ENCODE data around the gene IGHMBP2. TPM values are rescaled to one million over a fixed set of nuclear protein-coding genes. Genes with fewer than 3 reads are reported as not detected.

Gene IGHMBP2
- polyA plus RNA-seq (2013, experiment 1 of 2): 7.8 TPM
- polyA plus RNA-seq (2013, experiment 2 of 2): 7.6 TPM

- Histone ChIP-seq H2BK5ac (ENCODE audit: low read length) (peak within 1 kb of the TSS; percentile 94), H2BK15ac (ENCODE audit: low read length) (peak within 1 kb of the TSS; percentile 51), H4K8ac (ENCODE audit: low read depth, low read length) (peak within 1 kb of the TSS; percentile 6), H3K4me2 (ENCODE audit: insufficient read depth, low read length, poor library complexity, severe bottlenecking) (peak within 1 kb of the TSS; percentile 96), H3K27ac (replicated peaks; ENCODE audit: low read length) (peak within 1 kb of the TSS; percentile 40), H4K91ac (ENCODE audit: low read depth, low read length, poor library complexity) (no peak within 1 kb of the TSS), H3K23ac (ENCODE audit: low read depth, low read length, poor library complexity) (peak within 1 kb of the TSS; percentile 94), H3K36me3 (replicated peaks in 1 of 2; ENCODE audit: control insufficient read depth in 2 of 2, insufficient read depth in 2 of 2, low read length in 2 of 2) (peaks cover 14 to 44% of the 10 kb centered on the region in 2 donors), H3K79me1 (ENCODE audit: low read depth, low read length) (peaks cover 15% of the 10 kb centered on the region), H3K9me3 (replicated peaks in 1 of 2; ENCODE audit: control insufficient read depth in 2 of 2, insufficient read depth in 1 of 2, low read depth in 1 of 2, low read length in 2 of 2) (no peaks in the 10 kb centered on the region), H2AK5ac (ENCODE audit: low read depth, low read length) (peak within 1 kb of the TSS; percentile 25), H2BK120ac (ENCODE audit: low read depth, low read length) (peak within 1 kb of the TSS; percentile 37), H3K27me3 (ENCODE audit: control insufficient read depth in 3 of 3, insufficient read depth in 3 of 3, low read depth in 1 of 3, low read length in 3 of 3) (no peaks in the 10 kb centered on the region), H2AFZ (ENCODE audit: low read length) (peak within 1 kb of the TSS; percentile 93), H3K4ac (ENCODE audit: low read length) (no peak within 1 kb of the TSS), H3K4me1 (ENCODE audit: control insufficient read depth in 2 of 2, insufficient read depth in 1 of 2, low read depth in 1 of 2, low read length in 2 of 2) (peaks cover 4 to 7% of the 10 kb centered on the region in 2 donors), H2BK12ac (ENCODE audit: low read length) (peak within 1 kb of the TSS; percentile 30), H3K4me3 (ENCODE audit: low read length in 2 of 2) (peak within 1 kb of the TSS; percentile 96 to 97), H3K9ac (ENCODE audit: low read depth, low read length, poor library complexity) (peak within 1 kb of the TSS; percentile 99), H3K18ac (ENCODE audit: low read length) (peak within 1 kb of the TSS; percentile 98), H3K14ac (ENCODE audit: low read length) (peak within 1 kb of the TSS; percentile 97)
- no CpG with 5 or more reads among the region's 78 CpGs for WGBS, 2 donors (ENCODE audit: extremely low coverage in 2 of 2, insufficient read length in 2 of 2, insufficient replicate concordance in 1 of 2)
- DNase-seq (ENCODE audit: low spot score): peak; percentile 81
These were observed at the start of gene IGHMBP2, which contains the start of gene MRPL21 for GRCh38 chr11:68903288-68904247. Gene IGHMBP2 (plus strand): TSS chr11:68903891. CDS start chr11:68903953, 62 bp downstream. Gene MRPL21 (minus strand): TSS chr11:68903832. CDS start chr11:68903810, 22 bp downstream.

GRCh38 chr11:68854273-68854958 lies 49.3 kb upstream of the IGHMBP2 start:
- peaks cover 0 to 5% of the 10 kb centered on the region in 2 donors for H3K9me3 ChIP-seq (replicated peaks in 1 of 2; ENCODE audit: control insufficient read depth in 2 of 2, insufficient read depth in 1 of 2, low read depth in 1 of 2, low read length in 2 of 2)
- H2AK5ac ChIP-seq (ENCODE audit: low read depth, low read length): peak overlapping the region; percentile 33
- H3K27ac ChIP-seq (replicated peaks; ENCODE audit: low read length): no peak overlapping the region
- no peak overlapping the region for H3K9ac ChIP-seq (ENCODE audit: low read depth, low read length, poor library complexity)
- peak overlapping the region; percentile 64 for H3K4me2 ChIP-seq (ENCODE audit: insufficient read depth, low read length, poor library complexity, severe bottlenecking)
- H4K91ac ChIP-seq (ENCODE audit: low read depth, low read length, poor library complexity): no peak overlapping the region
- no peak for DNase-seq (ENCODE audit: low spot score)
- no peak overlapping the region for H2BK5ac ChIP-seq (ENCODE audit: low read length)
- peaks cover 2 to 3% of the 10 kb centered on the region in 2 donors for H3K4me1 ChIP-seq (ENCODE audit: control insufficient read depth in 2 of 2, insufficient read depth in 1 of 2, low read depth in 1 of 2, low read length in 2 of 2)
- peaks cover 11 to 48% (median 33%) of the 10 kb centered on the region in 3 experiments for H3K27me3 ChIP-seq (ENCODE audit: control insufficient read depth in 3 of 3, insufficient read depth in 3 of 3, low read depth in 1 of 3, low read length in 3 of 3)
- no peak overlapping the region for H2BK120ac ChIP-seq (ENCODE audit: low read depth, low read length)
- H2AFZ ChIP-seq (ENCODE audit: low read length): peak overlapping the region; percentile 75
- H3K18ac ChIP-seq (ENCODE audit: low read length): peak overlapping the region; percentile 86
- H3K4ac ChIP-seq (ENCODE audit: low read length): no peak overlapping the region
- H4K8ac ChIP-seq (ENCODE audit: low read depth, low read length): peak overlapping the region; percentile 27
- H2BK15ac ChIP-seq (ENCODE audit: low read length): no peak overlapping the region
- H3K14ac ChIP-seq (ENCODE audit: low read length): peak overlapping the region; percentile 74
- no CpG with 5 or more reads among the region's 42 CpGs for WGBS, 2 donors (ENCODE audit: extremely low coverage in 2 of 2, insufficient read length in 2 of 2, insufficient replicate concordance in 1 of 2)
- no peaks in the 10 kb centered on the region for H3K79me1 ChIP-seq (ENCODE audit: low read depth, low read length)
- H3K4me3 ChIP-seq (ENCODE audit: low read length in 2 of 2): peak overlapping the region in 1 of 2 donors; percentile 72
- H2BK12ac ChIP-seq (ENCODE audit: low read length): no peak overlapping the region
- peak overlapping the region; percentile 62 for H3K23ac ChIP-seq (ENCODE audit: low read depth, low read length, poor library complexity)
- no peaks in the 10 kb centered on the region for H3K36me3 ChIP-seq (replicated peaks in 1 of 2; ENCODE audit: control insufficient read depth in 2 of 2, insufficient read depth in 2 of 2, low read length in 2 of 2)

GRCh38 chr11:68855205-68855981 lies 48.3 kb upstream of the IGHMBP2 start:
- H3K4me3 ChIP-seq (ENCODE audit: low read length in 2 of 2): peak overlapping the region; percentile 17 to 72
- H4K91ac ChIP-seq (ENCODE audit: low read depth, low read length, poor library complexity): no peak overlapping the region
- peaks cover 0 to 5% of the 10 kb centered on the region in 2 donors for H3K9me3 ChIP-seq (replicated peaks in 1 of 2; ENCODE audit: control insufficient read depth in 2 of 2, insufficient read depth in 1 of 2, low read depth in 1 of 2, low read length in 2 of 2)
- H4K8ac ChIP-seq (ENCODE audit: low read depth, low read length): no peak overlapping the region
- peak overlapping the region; percentile 84 for H3K18ac ChIP-seq (ENCODE audit: low read length)
- peaks cover 11 to 48% (median 33%) of the 10 kb centered on the region in 3 experiments for H3K27me3 ChIP-seq (ENCODE audit: control insufficient read depth in 3 of 3, insufficient read depth in 3 of 3, low read depth in 1 of 3, low read length in 3 of 3)
- no peak overlapping the region for H2BK120ac ChIP-seq (ENCODE audit: low read depth, low read length)
- no peak overlapping the region for H2BK5ac ChIP-seq (ENCODE audit: low read length)
- no peak overlapping the region for H3K4ac ChIP-seq (ENCODE audit: low read length)
- no peak overlapping the region for H3K27ac ChIP-seq (replicated peaks; ENCODE audit: low read length)
- no peak overlapping the region for H3K14ac ChIP-seq (ENCODE audit: low read length)
- H3K4me1 ChIP-seq (ENCODE audit: control insufficient read depth in 2 of 2, insufficient read depth in 1 of 2, low read depth in 1 of 2, low read length in 2 of 2): peaks cover 2 to 3% of the 10 kb centered on the region in 2 donors
- H3K23ac ChIP-seq (ENCODE audit: low read depth, low read length, poor library complexity): peak overlapping the region; percentile 69
- no CpG with 5 or more reads among the region's 62 CpGs for WGBS, 2 donors (ENCODE audit: extremely low coverage in 2 of 2, insufficient read length in 2 of 2, insufficient replicate concordance in 1 of 2)
- peak overlapping the region; percentile 34 for H2AK5ac ChIP-seq (ENCODE audit: low read depth, low read length)
- H3K9ac ChIP-seq (ENCODE audit: low read depth, low read length, poor library complexity): no peak overlapping the region
- H2BK15ac ChIP-seq (ENCODE audit: low read length): peak overlapping the region; percentile 76
- peak overlapping the region; percentile 78 for H2AFZ ChIP-seq (ENCODE audit: low read length)
- no peaks in the 10 kb centered on the region for H3K79me1 ChIP-seq (ENCODE audit: low read depth, low read length)
- no peak for DNase-seq (ENCODE audit: low spot score)
- no peaks in the 10 kb centered on the region for H3K36me3 ChIP-seq (replicated peaks in 1 of 2; ENCODE audit: control insufficient read depth in 2 of 2, insufficient read depth in 2 of 2, low read length in 2 of 2)
- H3K4me2 ChIP-seq (ENCODE audit: insufficient read depth, low read length, poor library complexity, severe bottlenecking): peak overlapping the region; percentile 68
- H2BK12ac ChIP-seq (ENCODE audit: low read length): peak overlapping the region; percentile 46

Measured in neuronal stem cell (in vitro differentiated cells).